Erythroblast (primary cell): Measurements from ENCODE around the gene FCHSD2.

Experiments used
- GATA1 ChIP-seq: IDR thresholded peaks from 2 replicates; pipeline ENCODE4 v1.6.1; 2011; ENCODE audit warnings: low read depth, mild to moderate bottlenecking, control low read depth, low read length, moderate library complexity
- POLR2A ChIP-seq: IDR thresholded peaks from 2 replicates; pipeline ENCODE4 v1.6.1; 2011; ENCODE audit warnings: mild to moderate bottlenecking, low read length

DNA sequence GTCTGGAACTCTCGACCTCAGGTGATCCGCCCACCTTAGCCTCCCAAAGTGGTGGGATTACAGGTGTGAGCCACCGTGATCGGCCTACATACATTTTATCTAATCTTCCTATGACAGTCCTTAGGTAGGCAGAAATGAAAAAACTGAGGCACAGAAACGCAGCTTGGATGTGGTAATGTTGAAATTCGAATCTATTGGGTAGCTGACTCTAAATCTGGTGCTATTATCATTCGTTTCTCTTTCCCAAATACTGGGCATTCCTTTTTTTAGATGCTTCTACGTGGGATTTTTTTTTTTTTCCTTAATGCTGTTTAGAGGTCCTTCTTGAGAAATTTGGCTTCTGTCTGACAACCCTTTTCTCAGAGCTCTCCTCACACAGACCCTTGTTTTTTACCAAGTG, 41.5 kb downstream of the FCHSD2 start:
- TF ChIP-seq POLR2A: no peak
- no peak for TF ChIP-seq GATA1
